Measurements from ENCODE around the gene PPP1R27.
A peak's percentile ranks its signal among the peaks of the same experiment; 100 is the strongest.
"Not testable (repeated sequence)": the region's sequence is repeated elsewhere in the genome, so short reads cannot be mapped to it uniquely, and the experiment has no call there.

The PPP1R27 gene

DNA sequence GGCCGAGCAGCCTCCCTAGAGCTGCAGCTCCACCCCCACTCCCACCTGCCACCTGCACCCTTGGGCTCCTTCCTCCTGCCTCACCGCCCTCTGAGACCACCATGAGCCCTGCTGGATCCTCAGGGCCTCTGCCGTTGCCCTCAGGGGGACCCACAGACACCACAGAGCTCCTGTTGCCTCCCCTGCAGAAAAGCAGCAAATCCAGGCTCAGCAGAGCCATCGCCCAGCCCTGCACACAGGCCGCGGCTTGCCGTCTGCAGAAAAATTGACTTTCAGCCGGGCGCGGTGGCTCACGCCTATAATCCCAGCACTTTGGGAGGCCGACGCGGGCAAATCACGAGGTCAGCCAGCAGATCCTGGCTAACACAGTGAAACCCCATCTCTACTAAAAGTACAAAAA lies 7.0 kb upstream of the PPP1R27 start:
- H3K79me2 ChIP-seq (ENCODE audit: insufficient read depth, low read length) = no peaks in the 10 kb centered on the region
- no peaks in the 10 kb centered on the region for H3K27me3 ChIP-seq (ENCODE audit: insufficient read depth, low read length, poor library complexity)
- DNase-seq = no peak
- no peak overlapping the region for H2AFZ ChIP-seq (ENCODE audit: low read depth, low read length)
- H3K9ac ChIP-seq (ENCODE audit: low read depth, low read length) = no peak overlapping the region
- H3K4me3 ChIP-seq (ENCODE audit: low read depth in 1 of 2, low read length in 2 of 2) = no peak overlapping the region
- peaks cover 28% of the 10 kb centered on the region for H4K20me1 ChIP-seq (ENCODE audit: insufficient read depth, low read length)
- no peak overlapping the region for H3K4me2 ChIP-seq (ENCODE audit: insufficient read depth, low read length)
- peak; percentile 15; the same call in 1 of the 3 replicates for ATAC-seq (ENCODE audit: insufficient read depth, low read depth)
- no peaks in the 10 kb centered on the region for H3K9me3 ChIP-seq (ENCODE audit: insufficient read depth, low read length, severe bottlenecking)
- no peak for TF ChIP-seq EZH2 (IDR thresholded peaks at IDR 0.05; ENCODE audit: borderline replicate concordance, low read depth, low read length, severe bottlenecking)
- TF ChIP-seq, protein P1, sequence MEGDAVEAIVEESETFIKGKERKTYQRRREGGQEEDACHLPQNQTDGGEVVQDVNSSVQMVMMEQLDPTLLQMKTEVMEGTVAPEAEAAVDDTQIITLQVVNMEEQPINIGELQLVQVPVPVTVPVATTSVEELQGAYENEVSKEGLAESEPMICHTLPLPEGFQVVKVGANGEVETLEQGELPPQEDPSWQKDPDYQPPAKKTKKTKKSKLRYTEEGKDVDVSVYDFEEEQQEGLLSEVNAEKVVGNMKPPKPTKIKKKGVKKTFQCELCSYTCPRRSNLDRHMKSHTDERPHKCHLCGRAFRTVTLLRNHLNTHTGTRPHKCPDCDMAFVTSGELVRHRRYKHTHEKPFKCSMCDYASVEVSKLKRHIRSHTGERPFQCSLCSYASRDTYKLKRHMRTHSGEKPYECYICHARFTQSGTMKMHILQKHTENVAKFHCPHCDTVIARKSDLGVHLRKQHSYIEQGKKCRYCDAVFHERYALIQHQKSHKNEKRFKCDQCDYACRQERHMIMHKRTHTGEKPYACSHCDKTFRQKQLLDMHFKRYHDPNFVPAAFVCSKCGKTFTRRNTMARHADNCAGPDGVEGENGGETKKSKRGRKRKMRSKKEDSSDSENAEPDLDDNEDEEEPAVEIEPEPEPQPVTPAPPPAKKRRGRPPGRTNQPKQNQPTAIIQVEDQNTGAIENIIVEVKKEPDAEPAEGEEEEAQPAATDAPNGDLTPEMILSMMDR (IDR thresholded peaks at IDR 0.05; ENCODE audit: borderline replicate concordance, extremely low read depth, low read length, poor library complexity, severe bottlenecking) = no peak
- H3K4me1 ChIP-seq (ENCODE audit: insufficient read depth, low read length) = no peaks in the 10 kb centered on the region
- no peak overlapping the region for H3K27ac ChIP-seq (ENCODE audit: low read length)
- peaks cover 45% of the 10 kb centered on the region for H3K36me3 ChIP-seq (ENCODE audit: insufficient read depth, low read length)

- Histone ChIP-seq H3K36me3 (ENCODE audit: insufficient read depth, low read length) (peaks cover 37% of the 10 kb centered on the region), H2AFZ (ENCODE audit: low read depth, low read length) (no peak overlapping the region), H3K4me1 (ENCODE audit: insufficient read depth, low read length) (no peaks in the 10 kb centered on the region), H3K27ac (ENCODE audit: low read length) (no peak overlapping the region), H3K79me2 (ENCODE audit: insufficient read depth, low read length) (no peaks in the 10 kb centered on the region), H3K9ac (ENCODE audit: low read depth, low read length) (no peak overlapping the region), H4K20me1 (ENCODE audit: insufficient read depth, low read length) (peaks cover 28% of the 10 kb centered on the region), H3K27me3 (ENCODE audit: insufficient read depth, low read length, poor library complexity) (no peaks in the 10 kb centered on the region), H3K9me3 (ENCODE audit: insufficient read depth, low read length, severe bottlenecking) (no peaks in the 10 kb centered on the region), H3K4me3 (ENCODE audit: low read depth in 1 of 2, low read length in 2 of 2) (no peak overlapping the region), H3K4me2 (ENCODE audit: insufficient read depth, low read length) (no peak overlapping the region)
- DNase-seq = no peak
- peak; percentile 25; the same call in 2 of the 3 replicates for ATAC-seq (ENCODE audit: insufficient read depth, low read depth)
- TF ChIP-seq, protein P1 (IDR thresholded peaks at IDR 0.05; ENCODE audit: borderline replicate concordance, extremely low read depth, low read length, poor library complexity, severe bottlenecking) = no peak
- TF ChIP-seq EZH2 (IDR thresholded peaks at IDR 0.05; ENCODE audit: borderline replicate concordance, low read depth, low read length, severe bottlenecking) = no peak
Measured at GRCh38 chr17:81840826-81841778, 6.3 kb upstream of the PPP1R27 start.

- H2AFZ ChIP-seq (ENCODE audit: low read depth, low read length); H3K9ac ChIP-seq (ENCODE audit: low read depth, low read length); H3K79me2 ChIP-seq (ENCODE audit: insufficient read depth, low read length); ATAC-seq (ENCODE audit: insufficient read depth, low read depth); H3K9me3 ChIP-seq (ENCODE audit: insufficient read depth, low read length, severe bottlenecking); H3K27ac ChIP-seq (ENCODE audit: low read length); H3K4me3 ChIP-seq (ENCODE audit: low read depth in 1 of 2, low read length in 2 of 2); H3K4me1 ChIP-seq (ENCODE audit: insufficient read depth, low read length); H3K27me3 ChIP-seq (ENCODE audit: insufficient read depth, low read length, poor library complexity); DNase-seq; H3K4me2 ChIP-seq (ENCODE audit: insufficient read depth, low read length): not testable (repeated sequence)
- Histone ChIP-seq H3K36me3 (ENCODE audit: insufficient read depth, low read length) (peaks cover 27% of the 10 kb centered on the region), H4K20me1 (ENCODE audit: insufficient read depth, low read length) (peaks cover 21% of the 10 kb centered on the region)
Measured at GRCh38 chr17:81840059-81840458, 5.2 kb upstream of the PPP1R27 start.

- DNase-seq (no peak), ATAC-seq (ENCODE audit: insufficient read depth, low read depth) (no peak)
- Histone ChIP-seq H3K79me2 (ENCODE audit: insufficient read depth, low read length) (no peaks in the 10 kb centered on the region), H4K20me1 (ENCODE audit: insufficient read depth, low read length) (peaks cover 13% of the 10 kb centered on the region), H3K9ac (ENCODE audit: low read depth, low read length) (no peak overlapping the region), H3K27me3 (ENCODE audit: insufficient read depth, low read length, poor library complexity) (no peaks in the 10 kb centered on the region), H3K36me3 (ENCODE audit: insufficient read depth, low read length) (peaks cover 19% of the 10 kb centered on the region), H2AFZ (ENCODE audit: low read depth, low read length) (no peak overlapping the region), H3K4me1 (ENCODE audit: insufficient read depth, low read length) (peaks cover 3% of the 10 kb centered on the region), H3K4me2 (ENCODE audit: insufficient read depth, low read length) (no peak overlapping the region), H3K9me3 (ENCODE audit: insufficient read depth, low read length, severe bottlenecking) (no peaks in the 10 kb centered on the region), H3K27ac (ENCODE audit: low read length) (no peak overlapping the region), H3K4me3 (ENCODE audit: low read depth in 1 of 2, low read length in 2 of 2) (no peak overlapping the region)
- no peak for TF ChIP-seq EZH2 (IDR thresholded peaks at IDR 0.05; ENCODE audit: borderline replicate concordance, low read depth, low read length, severe bottlenecking)
- TF ChIP-seq, protein P1 (IDR thresholded peaks at IDR 0.05; ENCODE audit: borderline replicate concordance, extremely low read depth, low read length, poor library complexity, severe bottlenecking) = no peak
Measured at GRCh38 chr17:81839301-81839700, 4.5 kb upstream of the PPP1R27 start.

All from DND-41 (cell line).